RWPE1 (cell line): Measurements from ENCODE around the gene KLK4.

ENCODE experiments used
- CTCF ChIA-PET: fragments of 350-600 bp; sonication (Branson Sonifier 250); formaldehyde crosslinking; extraction: SDS; loops from one replicate; lab custom pipeline; 2021; lab: Yijun Ruan, JAX
- POLR2A ChIA-PET: fragments of 400-600 bp; formaldehyde crosslinking; extraction: SDS; loops from one replicate; lab custom pipeline; 2020; ENCODE audit warnings: antibody characterized with exemption; ENCODE audit not compliant: low non-redundant PET; lab: Yijun Ruan, JAX
- DNase-seq: peaks from one replicate; pipeline ENCODE4 v3.0.0; 2012; ENCODE audit warnings: low spot score
- H3K27ac ChIP-seq: fragments of 450-650 bp; 2 replicates; pipeline ENCODE4 v1.5.1; 2017
- CTCF ChIP-seq: fragments of 450-650 bp; conservative IDR thresholded peaks from 2 replicates; pipeline ENCODE4 v1.5.1; 2017; ENCODE audit warnings: low read depth, mild to moderate bottlenecking

The KLK4 gene

GRCh38 chr19:50911206-50912101 lies at the start of gene KLK4:
Gene KLK4 (minus strand): TSS chr19:50911395. CDS start chr19:50910738, 657 bp downstream.
- TF ChIP-seq CTCF = no peak
- CTCF ChIA-PET = interaction anchor here (0.7 to 0.9 kb wide), 2 partner anchors 11 to 206 kb away, joined by 3 to 4 read pairs; no protein-coding TSS in a partner anchor
- POLR2A ChIA-PET = interaction anchor here (0.6 kb wide), 2 partner anchors 43 to 957 kb away, joined by 3 read pairs; no protein-coding TSS in a partner anchor
- DNase-seq = no peak
- H3K27ac ChIP-seq = no peak within 1 kb of the TSS

GRCh38 chr19:50959731-50960500 lies 48.7 kb upstream of the KLK4 start:
- no peak overlapping the region for H3K27ac ChIP-seq
- ChIA-PET CTCF (no interaction called here), POLR2A (no interaction called here)
- DNase-seq = no peak
- TF ChIP-seq CTCF = no peak

GRCh38 chr19:50957587-50957986 lies 46.4 kb upstream of the KLK4 start:
- no peak overlapping the region for H3K27ac ChIP-seq
- ChIA-PET CTCF (no interaction called here), POLR2A (no interaction called here)
- no peak for DNase-seq
- no peak for TF ChIP-seq CTCF

GRCh38 chr19:50952910-50953309 lies 41.7 kb upstream of the KLK4 start, which contains the start of gene KLK5:
Gene KLK5 (minus strand): TSS chr19:50953038. CDS start chr19:50952657, 381 bp downstream.
- DNase-seq = peak; percentile 58
- ChIA-PET CTCF (interaction anchor here (0.6 to 1.0 kb wide), 2 partner anchors 24 to 142 kb away, joined by 3 to 7 read pairs; no protein-coding TSS in a partner anchor), POLR2A (no interaction called here)
- no peak for TF ChIP-seq CTCF
- no peak within 1 kb of the TSS for H3K27ac ChIP-seq

DNA sequence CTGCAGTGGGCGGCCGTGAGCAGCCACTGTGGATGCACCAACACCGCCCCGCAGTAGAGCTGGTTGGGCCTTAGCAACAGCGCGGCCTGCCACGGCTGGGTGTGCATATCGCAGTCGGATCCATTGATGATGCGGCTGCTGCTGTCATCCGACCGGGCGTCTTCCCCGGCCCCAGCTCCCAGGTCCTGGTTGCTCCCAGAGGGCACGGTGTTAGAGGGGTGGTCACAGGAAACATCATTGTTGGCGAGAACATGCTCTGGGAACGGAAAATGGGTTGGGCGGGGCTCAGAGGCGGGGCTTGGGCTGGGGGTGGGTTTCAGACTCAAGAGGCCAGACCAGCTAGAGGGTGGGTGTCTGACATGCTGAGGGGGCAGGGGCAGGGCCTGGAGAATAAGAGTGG lies 38.7 kb upstream of the KLK4 start:
- no peak for DNase-seq
- no peak overlapping the region for H3K27ac ChIP-seq
- CTCF ChIA-PET = interaction anchor here (0.8 kb wide), 1 partner anchor 67 kb away, joined by 4 read pairs; no protein-coding TSS in a partner anchor
- no peak for TF ChIP-seq CTCF
- POLR2A ChIA-PET = no interaction called here

DNA sequence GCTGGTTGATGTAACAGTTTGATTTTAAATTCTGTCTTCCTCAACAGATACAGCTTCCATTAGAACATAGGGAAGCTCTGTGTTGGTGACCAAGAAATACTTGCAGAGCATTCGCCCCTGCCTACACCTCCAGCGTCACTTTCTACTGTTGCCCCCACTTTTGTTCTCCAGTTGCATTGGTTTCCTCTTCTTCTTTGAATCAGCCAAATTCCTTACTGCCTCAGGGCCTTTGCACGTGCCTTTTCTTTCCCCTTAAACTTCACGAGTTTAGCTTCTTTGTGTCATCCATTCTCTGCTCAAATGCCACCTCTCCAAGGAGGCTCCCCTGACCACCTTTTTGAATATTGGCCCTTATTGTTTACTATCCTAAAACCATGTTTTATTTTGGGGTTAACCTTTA lies 35.9 kb upstream of the KLK4 start:
- no peak overlapping the region for H3K27ac ChIP-seq
- no peak for TF ChIP-seq CTCF
- ChIA-PET POLR2A (no interaction called here), CTCF (interaction anchor here (0.6 to 3.3 kb wide), 3 partner anchors 70 to 711 kb away, joined by 3 to 15 read pairs (median 5); no protein-coding TSS in a partner anchor)
- no peak for DNase-seq
